CD4-positive, alpha-beta T cell (primary cell): Measurements from ENCODE around the gene PLXNA1. TPM values are rescaled to one million over a fixed set of nuclear protein-coding genes. Genes with fewer than 3 reads are reported as not detected.

ENCODE experiments used
- ATAC-seq: fragments of 200-7000 bp; cut with Tn5 transposase; one replicate; pipeline ENCODE4 v1.10.0; 2022; ENCODE audit warnings: mild to moderate bottlenecking; ENCODE audit not compliant: poor library complexity
- CTCF ChIA-PET: fragments of 350-600 bp; sonication (Branson Sonifier 250); formaldehyde crosslinking; loops from one replicate; lab custom pipeline; 2021; ENCODE audit warnings: antibody characterized with exemption, inconsistent platforms; lab: Charles Lee
- POLR2A ChIA-PET: fragments of 350-600 bp; sonication (Branson Sonifier 250); formaldehyde crosslinking; loops from one replicate; lab custom pipeline; 2021; ENCODE audit warnings: antibody characterized with exemption, inconsistent platforms; lab: Charles Lee
- DNase-seq, 14 experiments: peaks; one replicate each; pipeline ENCODE4 v3.0.0-alpha.2; 2013 to 2020; ENCODE audit warnings: mixed read lengths in 2 of 14
- H3K27ac ChIP-seq, 2 donors: one replicate each; pipeline versions ENCODE4 v1.5.1 to v1.7.0; 2013; ENCODE audit warnings: low read length in 2 of 2, low read depth in 1 of 2, mild to moderate bottlenecking in 1 of 2
- H3K27me3 ChIP-seq, 2 experiments: 1 replicate in 1 of 2; 2 replicates in 1 of 2; pipeline versions ENCODE4 v1.6.1 to v1.7.0; 2013; ENCODE audit warnings: low read length in 2 of 2, control low read depth in 1 of 2, mild to moderate bottlenecking in 1 of 2, moderate library complexity in 1 of 2; ENCODE audit not compliant: insufficient read depth in 2 of 2, control insufficient read depth in 1 of 2
- H3K36me3 ChIP-seq: one replicate; pipeline ENCODE4 v1.6.1; 2013; ENCODE audit warnings: low read length, control low read depth; ENCODE audit not compliant: insufficient read depth
- H3K4me1 ChIP-seq: one replicate; pipeline ENCODE4 v1.6.1; 2013; ENCODE audit warnings: low read length, control low read depth; ENCODE audit not compliant: insufficient read depth
- H3K4me3 ChIP-seq: one replicate; pipeline ENCODE4 v1.5.1; 2013; ENCODE audit warnings: mild to moderate bottlenecking, low read length, moderate library complexity
- H3K9me3 ChIP-seq, 2 experiments: 1 replicate in 1 of 2; 2 replicates in 1 of 2; pipeline versions ENCODE4 v1.6.1 to v1.7.0; 2013; ENCODE audit warnings: low read length in 2 of 2, mild to moderate bottlenecking in 2 of 2, control low read depth in 1 of 2, moderate library complexity in 1 of 2; ENCODE audit not compliant: control insufficient read depth in 1 of 2, insufficient read depth in 1 of 2
- H3K27ac Mint-ChIP-seq: one replicate; pipeline ENCODE4 v1.8.0; 2020; ENCODE audit warnings: mixed read lengths
- H3K27me3 Mint-ChIP-seq: one replicate; pipeline ENCODE4 v1.8.0; 2021; ENCODE audit warnings: mixed read lengths
- H3K36me3 Mint-ChIP-seq: one replicate; pipeline ENCODE4 v1.8.0; 2021; ENCODE audit warnings: low read depth, mixed read lengths
- H3K4me1 Mint-ChIP-seq: one replicate; pipeline ENCODE4 v1.8.0; 2021; ENCODE audit warnings: low read depth, mixed read lengths
- H3K4me3 Mint-ChIP-seq: one replicate; pipeline ENCODE4 v1.8.0; 2020; ENCODE audit warnings: mild to moderate bottlenecking, mixed read lengths
- H3K9me3 Mint-ChIP-seq: one replicate; pipeline ENCODE4 v1.8.0; 2020; ENCODE audit warnings: mixed read lengths
- intact Hi-C, 2 experiments: fragments of 100-400 bp; cut with DNase I in 1 of 2; cut with micrococcal nuclease in 1 of 2; formaldehyde crosslinking; loops; one replicate each; pipeline versions ENCODE4 v1.15.1 to v1.9.0; 2023 to 2025; cut with DNase I, micrococcal nuclease
- total RNA-seq, 174 experiments: library from RNA in 2 of 174; stranded (reverse) in 2 of 174; gene quantifications; one replicate each; pipeline ENCODE4 v1.2.3 and lab custom pipeline; 2021 to 2026
- TF ChIP-seq, protein P1 (sequence below): fragments of 200-600 bp; IDR thresholded peaks from one replicate; pipeline ENCODE4 v1.8.0; 2022; ENCODE audit warnings: antibody characterized with exemption, mild to moderate bottlenecking

The PLXNA1 gene
- total RNA-seq, 2 experiments from 2014 or later: 9.8 to 10.6 TPM

DNA sequence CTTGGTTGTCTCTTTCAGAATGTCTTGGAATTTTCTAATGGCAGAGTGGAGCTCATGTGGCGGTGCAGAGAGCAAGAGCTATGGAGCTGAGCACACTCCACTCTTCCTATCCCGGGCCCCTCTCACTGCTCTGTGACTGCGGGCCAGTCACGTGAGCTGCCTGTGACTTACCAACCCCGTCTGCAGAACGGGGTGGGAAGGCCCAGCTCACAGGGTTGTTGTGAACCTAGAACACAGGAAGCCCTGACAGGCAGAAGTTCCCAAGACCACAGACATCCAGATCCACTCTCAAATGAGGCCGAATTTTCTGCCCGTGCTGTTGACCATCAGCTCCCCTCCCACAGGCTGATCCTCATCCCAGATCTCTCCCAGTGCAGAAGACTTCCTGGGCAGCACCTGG, 35.5 kb upstream of the PLXNA1 start:
- Mint-ChIP-seq H3K4me3 (no peak overlapping the region), H3K36me3 (peaks cover 8% of the 10 kb centered on the region), H3K9me3 (no peaks in the 10 kb centered on the region), H3K27me3 (no peaks in the 10 kb centered on the region), H3K27ac (no peak overlapping the region), H3K4me1 (peaks cover 5% of the 10 kb centered on the region)
- Histone ChIP-seq H3K4me3 (no peak overlapping the region), H3K36me3 (no peaks in the 10 kb centered on the region), H3K9me3 (no peaks in the 10 kb centered on the region), H3K4me1 (no peaks in the 10 kb centered on the region), H3K27me3 (no peaks in the 10 kb centered on the region), H3K27ac (no peak overlapping the region)
- CTCF ChIA-PET: no interaction called here
- DNase-seq (no peak), ATAC-seq (peak; percentile 46)
- TF ChIP-seq, protein P1, sequence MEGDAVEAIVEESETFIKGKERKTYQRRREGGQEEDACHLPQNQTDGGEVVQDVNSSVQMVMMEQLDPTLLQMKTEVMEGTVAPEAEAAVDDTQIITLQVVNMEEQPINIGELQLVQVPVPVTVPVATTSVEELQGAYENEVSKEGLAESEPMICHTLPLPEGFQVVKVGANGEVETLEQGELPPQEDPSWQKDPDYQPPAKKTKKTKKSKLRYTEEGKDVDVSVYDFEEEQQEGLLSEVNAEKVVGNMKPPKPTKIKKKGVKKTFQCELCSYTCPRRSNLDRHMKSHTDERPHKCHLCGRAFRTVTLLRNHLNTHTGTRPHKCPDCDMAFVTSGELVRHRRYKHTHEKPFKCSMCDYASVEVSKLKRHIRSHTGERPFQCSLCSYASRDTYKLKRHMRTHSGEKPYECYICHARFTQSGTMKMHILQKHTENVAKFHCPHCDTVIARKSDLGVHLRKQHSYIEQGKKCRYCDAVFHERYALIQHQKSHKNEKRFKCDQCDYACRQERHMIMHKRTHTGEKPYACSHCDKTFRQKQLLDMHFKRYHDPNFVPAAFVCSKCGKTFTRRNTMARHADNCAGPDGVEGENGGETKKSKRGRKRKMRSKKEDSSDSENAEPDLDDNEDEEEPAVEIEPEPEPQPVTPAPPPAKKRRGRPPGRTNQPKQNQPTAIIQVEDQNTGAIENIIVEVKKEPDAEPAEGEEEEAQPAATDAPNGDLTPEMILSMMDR: no peak
- POLR2A ChIA-PET: no interaction called here
- intact Hi-C loops: no loop called here

DNA sequence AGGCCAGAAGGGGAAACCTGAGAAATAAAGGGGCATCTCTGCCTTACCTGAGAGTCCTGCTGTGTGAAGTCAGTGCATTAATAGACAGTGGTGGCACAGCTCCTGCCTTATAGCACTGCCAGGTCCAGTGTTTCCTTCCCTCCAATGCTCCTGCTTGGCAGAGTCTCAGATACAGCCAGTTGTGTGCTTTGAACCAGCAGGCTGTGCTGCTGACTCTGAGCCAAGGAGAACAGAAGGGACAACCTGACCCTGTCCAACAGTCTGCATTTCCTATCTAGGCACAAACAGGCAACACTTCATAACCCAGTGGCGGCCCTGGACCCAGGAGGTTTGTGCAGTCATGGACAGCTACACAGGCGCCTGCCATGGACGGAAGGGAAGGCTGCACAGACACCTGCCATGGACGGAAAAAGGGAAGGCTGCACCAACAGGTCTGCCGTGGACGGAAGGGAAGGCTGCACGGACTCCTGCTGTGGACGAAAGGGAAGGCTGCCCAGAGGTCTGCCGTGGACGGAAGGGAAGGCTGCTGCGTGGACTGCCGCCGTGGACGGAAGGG, 33.9 kb upstream of the PLXNA1 start:
- Histone ChIP-seq H3K4me1 (no peaks in the 10 kb centered on the region), H3K36me3 (no peaks in the 10 kb centered on the region), H3K4me3 (no peak overlapping the region), H3K27me3 (no peaks in the 10 kb centered on the region), H3K27ac (no peak overlapping the region), H3K9me3 (no peaks in the 10 kb centered on the region)
- Mint-ChIP-seq H3K9me3 (no peaks in the 10 kb centered on the region), H3K4me3 (no peak overlapping the region), H3K4me1 (peaks cover 5% of the 10 kb centered on the region), H3K27me3 (no peaks in the 10 kb centered on the region), H3K27ac (no peak overlapping the region), H3K36me3 (peaks cover 8% of the 10 kb centered on the region)
- intact Hi-C loops: no loop called here
- no peak for ATAC-seq
- ChIA-PET CTCF (no interaction called here), POLR2A (no interaction called here)
- no peak for DNase-seq
- TF ChIP-seq, protein P1: no peak

DNA sequence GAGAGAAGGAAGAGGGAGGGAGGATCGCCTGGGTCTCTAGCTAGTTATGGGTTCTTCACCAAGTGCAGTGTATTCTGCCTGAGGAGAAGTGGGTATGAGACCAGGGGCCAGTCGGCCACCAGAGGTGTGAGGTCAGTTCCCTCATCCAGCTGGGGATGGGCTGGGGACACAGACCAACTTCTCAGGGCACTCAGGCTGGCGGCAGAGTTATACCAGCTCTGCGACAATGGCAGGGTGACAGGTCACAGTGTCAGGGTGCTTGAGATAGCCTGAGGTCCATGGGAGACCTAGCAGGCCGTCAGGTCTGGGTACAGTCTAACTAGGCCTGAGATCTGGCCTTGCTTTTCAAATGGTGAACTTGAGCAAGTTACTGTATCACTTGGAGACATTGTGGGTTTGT, 31.4 kb upstream of the PLXNA1 start:
- ATAC-seq (no peak), DNase-seq (no peak)
- ChIA-PET POLR2A (no interaction called here), CTCF (no interaction called here)
- TF ChIP-seq, protein P1: no peak
- intact Hi-C loops: no loop called here
- no peaks in the 10 kb centered on the region for H3K27me3 Mint-ChIP-seq
- Histone ChIP-seq H3K36me3 (no peaks in the 10 kb centered on the region), H3K4me1 (no peaks in the 10 kb centered on the region), H3K27ac (no peak overlapping the region), H3K27me3 (no peaks in the 10 kb centered on the region), H3K4me3 (no peak overlapping the region), H3K9me3 (no peaks in the 10 kb centered on the region)
- peaks cover 5% of the 10 kb centered on the region for H3K4me1 Mint-ChIP-seq
- no peaks in the 10 kb centered on the region for H3K9me3 Mint-ChIP-seq
- H3K27ac Mint-ChIP-seq: no peak overlapping the region
- peaks cover 12% of the 10 kb centered on the region for H3K36me3 Mint-ChIP-seq
- H3K4me3 Mint-ChIP-seq: no peak overlapping the region
